Upper lobe of right lung (tissue), 1 donor: ENCODE data around the gene GPC5. TPM values are rescaled to one million over a fixed set of nuclear protein-coding genes. Genes with fewer than 3 reads are reported as not detected.
A peak's percentile ranks its signal among the peaks of the same experiment; 100 is the strongest.

Source experiments
- ATAC-seq: fragments of 200-7000 bp; cut with Tn5 transposase; one replicate; pipeline ENCODE4 v1.9.1; 2020; ENCODE audit warnings: mild to moderate bottlenecking, moderate library complexity
- DNase-seq: peaks from one replicate; pipeline ENCODE4 v3.0.0-alpha.2; 2020
- H3K27ac ChIP-seq: fragments of 200-600 bp; one replicate; pipeline ENCODE4 v1.8.0; 2022
- H3K27me3 ChIP-seq: fragments of 200-600 bp; one replicate; pipeline ENCODE4 v1.8.0; 2022; ENCODE audit warnings: mild to moderate bottlenecking
- H3K36me3 ChIP-seq: fragments of 200-600 bp; one replicate; pipeline ENCODE4 v1.8.0; 2022
- H3K4me1 ChIP-seq: fragments of 200-600 bp; one replicate; pipeline ENCODE4 v1.8.0; 2022
- H3K4me3 ChIP-seq: fragments of 200-600 bp; one replicate; pipeline ENCODE4 v1.8.0; 2022; ENCODE audit warnings: mild to moderate bottlenecking
- H3K9me3 ChIP-seq: fragments of 200-600 bp; one replicate; pipeline ENCODE4 v1.8.0; 2022
- intact Hi-C: fragments of 100-400 bp; cut with DNase I; formaldehyde crosslinking; loops from one replicate; pipeline ENCODE4 v1.11.0; 2022
- total RNA-seq: library from RNA; stranded (reverse); fragmentation: NEBNext Ultra II Directional; extraction: Animal tissue kit (Norgen Biotek cat#: 25700); gene quantifications from one replicate; pipeline ENCODE4 v1.2.1, GENCODE V29; 2021
- TF ChIP-seq, protein P1 (sequence below): fragments of 200-600 bp; IDR thresholded peaks from one replicate; pipeline ENCODE4 v1.8.0; 2022; ENCODE audit warnings: antibody characterized with exemption
- donor health status: DM: no; HTN: yes; CAD: no; lungs with severe emphysema.

The GPC5 gene
- total RNA-seq, 1 donor from 2014 or later = 8.1 TPM

DNA sequence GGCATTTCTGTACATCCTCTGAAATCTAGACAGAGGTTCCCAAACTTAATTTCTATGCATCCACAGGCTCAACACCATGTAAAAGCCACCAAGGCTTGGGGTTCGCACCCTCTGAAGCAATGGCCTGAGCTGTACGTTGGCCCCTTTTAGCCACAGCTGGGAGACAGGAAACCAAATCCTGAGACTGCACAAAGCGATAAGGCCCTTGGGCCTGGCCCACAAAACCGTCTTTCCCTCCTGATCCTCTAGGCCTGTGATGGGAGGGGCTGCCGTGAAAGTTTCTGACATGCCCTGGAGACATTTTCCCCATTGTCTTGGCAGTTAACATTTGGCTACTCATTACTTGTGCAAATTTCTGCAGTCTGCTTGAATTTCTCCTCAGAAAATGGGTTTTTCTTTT, 766.4 kb downstream of the GPC5 start:
- Histone ChIP-seq H3K4me1 (no peaks in the 10 kb centered on the region), H3K4me3 (no peak overlapping the region), H3K27me3 (no peaks in the 10 kb centered on the region), H3K27ac (no peak overlapping the region), H3K36me3 (no peaks in the 10 kb centered on the region), H3K9me3 (no peaks in the 10 kb centered on the region)
- TF ChIP-seq, protein P1, sequence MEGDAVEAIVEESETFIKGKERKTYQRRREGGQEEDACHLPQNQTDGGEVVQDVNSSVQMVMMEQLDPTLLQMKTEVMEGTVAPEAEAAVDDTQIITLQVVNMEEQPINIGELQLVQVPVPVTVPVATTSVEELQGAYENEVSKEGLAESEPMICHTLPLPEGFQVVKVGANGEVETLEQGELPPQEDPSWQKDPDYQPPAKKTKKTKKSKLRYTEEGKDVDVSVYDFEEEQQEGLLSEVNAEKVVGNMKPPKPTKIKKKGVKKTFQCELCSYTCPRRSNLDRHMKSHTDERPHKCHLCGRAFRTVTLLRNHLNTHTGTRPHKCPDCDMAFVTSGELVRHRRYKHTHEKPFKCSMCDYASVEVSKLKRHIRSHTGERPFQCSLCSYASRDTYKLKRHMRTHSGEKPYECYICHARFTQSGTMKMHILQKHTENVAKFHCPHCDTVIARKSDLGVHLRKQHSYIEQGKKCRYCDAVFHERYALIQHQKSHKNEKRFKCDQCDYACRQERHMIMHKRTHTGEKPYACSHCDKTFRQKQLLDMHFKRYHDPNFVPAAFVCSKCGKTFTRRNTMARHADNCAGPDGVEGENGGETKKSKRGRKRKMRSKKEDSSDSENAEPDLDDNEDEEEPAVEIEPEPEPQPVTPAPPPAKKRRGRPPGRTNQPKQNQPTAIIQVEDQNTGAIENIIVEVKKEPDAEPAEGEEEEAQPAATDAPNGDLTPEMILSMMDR = no peak
- intact Hi-C loops = no loop called here
- DNase-seq (no peak), ATAC-seq (no peak)

DNA sequence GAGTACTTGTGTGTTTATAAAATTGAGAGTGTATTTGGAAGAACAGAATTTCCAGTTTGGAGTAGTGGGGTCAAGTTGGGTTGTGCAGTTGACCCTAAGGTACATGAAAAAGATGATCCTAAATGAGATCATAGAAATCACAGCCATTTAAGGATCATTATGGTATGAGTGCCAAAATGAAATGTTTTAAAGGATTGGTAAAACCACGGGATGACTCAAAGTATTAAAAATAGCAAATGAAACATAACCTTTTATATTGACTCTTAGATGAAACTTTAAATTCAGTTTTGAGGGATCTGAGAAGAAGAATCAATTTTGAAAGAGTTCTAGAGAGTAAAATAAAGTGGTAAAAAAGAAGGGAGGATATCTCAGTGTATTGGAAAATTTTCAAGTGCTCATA, 773.8 kb downstream of the GPC5 start:
- DNase-seq (no peak), ATAC-seq (no peak)
- H3K27ac ChIP-seq = no peak overlapping the region
- H3K4me3 ChIP-seq = no peak overlapping the region
- intact Hi-C loops = no loop called here
- H3K9me3 ChIP-seq = no peaks in the 10 kb centered on the region
- H3K27me3 ChIP-seq = no peaks in the 10 kb centered on the region
- TF ChIP-seq, protein P1 = no peak
- no peaks in the 10 kb centered on the region for H3K4me1 ChIP-seq
- H3K36me3 ChIP-seq = no peaks in the 10 kb centered on the region

DNA sequence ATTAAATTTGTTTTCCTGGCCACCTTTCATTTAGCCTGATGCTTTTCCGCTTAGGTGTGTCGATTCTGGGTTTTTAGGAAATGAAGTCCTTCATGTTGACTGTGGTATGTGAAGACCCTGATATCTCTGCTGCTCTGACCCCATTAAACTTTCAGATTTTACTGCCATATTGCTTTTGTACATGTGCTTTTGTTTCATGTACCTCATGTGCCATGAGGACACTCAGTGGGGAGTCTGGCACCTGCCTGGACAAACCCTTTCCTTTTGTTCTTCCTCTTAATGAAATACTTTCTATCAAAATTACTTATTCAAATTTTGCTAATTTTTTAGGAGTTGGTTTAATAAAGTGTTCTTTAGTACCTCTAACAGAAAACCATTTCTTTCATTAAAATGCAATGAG, 774.8 kb downstream of the GPC5 start:
- no peak for ATAC-seq
- intact Hi-C loops = no loop called here

DNA sequence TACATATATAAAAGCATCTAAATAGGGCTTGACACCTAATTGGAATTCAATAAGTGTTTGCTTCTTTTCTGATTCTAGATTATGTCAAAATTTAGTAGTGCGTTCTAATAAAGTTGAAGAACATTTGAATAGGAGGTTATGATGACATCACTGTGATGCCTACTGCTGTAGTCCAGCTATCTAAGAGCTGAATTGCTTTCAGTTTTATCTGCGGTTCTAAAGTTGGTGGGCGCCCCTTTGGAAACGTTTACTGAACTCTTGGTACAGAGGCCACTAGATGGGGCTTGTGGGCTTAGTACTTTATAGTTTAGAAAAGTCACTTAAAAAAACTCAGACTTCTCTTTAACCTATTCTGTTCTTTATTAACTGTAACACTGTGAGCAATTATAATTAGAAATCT, 776.9 kb downstream of the GPC5 start:
- no peaks in the 10 kb centered on the region for H3K27me3 ChIP-seq
- DNase-seq (no peak), ATAC-seq (peak; percentile 49)
- no peak overlapping the region for H3K4me3 ChIP-seq
- no peak overlapping the region for H3K27ac ChIP-seq
- H3K9me3 ChIP-seq = no peaks in the 10 kb centered on the region
- intact Hi-C loops = no loop called here
- TF ChIP-seq, protein P1 = peak; percentile 38
- H3K4me1 ChIP-seq = no peaks in the 10 kb centered on the region
- no peaks in the 10 kb centered on the region for H3K36me3 ChIP-seq

More for the DNA sequence above, 774.8 kb downstream of the GPC5 start:
- DNase-seq = no peak
- TF ChIP-seq, protein P1 = no peak
- H3K36me3 ChIP-seq = no peaks in the 10 kb centered on the region
- H3K9me3 ChIP-seq = no peaks in the 10 kb centered on the region
- H3K27me3 ChIP-seq = no peaks in the 10 kb centered on the region
- H3K27ac ChIP-seq = no peak overlapping the region
- no peaks in the 10 kb centered on the region for H3K4me1 ChIP-seq
- H3K4me3 ChIP-seq = no peak overlapping the region

DNA sequence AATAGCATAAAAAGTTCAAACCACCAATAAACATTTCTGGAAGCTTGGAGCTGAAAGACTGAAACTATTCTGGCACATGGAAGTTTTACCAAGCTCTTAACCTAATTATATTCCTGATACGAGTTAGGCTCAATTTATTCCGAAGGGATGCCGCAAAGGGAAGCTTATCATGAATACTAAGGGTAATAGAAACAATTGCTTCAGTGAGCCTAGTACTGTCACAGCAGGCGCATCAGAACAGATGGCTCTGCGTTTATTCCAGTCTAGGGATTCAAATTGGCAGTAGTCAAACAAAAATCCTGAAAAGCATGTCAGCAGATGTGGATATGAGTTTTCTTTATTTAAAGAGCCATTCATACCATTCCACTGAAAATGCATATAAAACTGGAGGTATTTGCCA, 779.5 kb downstream of the GPC5 start:
- no peak for ATAC-seq
- no peak overlapping the region for H3K4me3 ChIP-seq
- TF ChIP-seq, protein P1 = no peak
- intact Hi-C loops = no loop called here
- no peaks in the 10 kb centered on the region for H3K27me3 ChIP-seq
- H3K9me3 ChIP-seq = no peaks in the 10 kb centered on the region
- no peak for DNase-seq
- H3K36me3 ChIP-seq = no peaks in the 10 kb centered on the region
- no peaks in the 10 kb centered on the region for H3K4me1 ChIP-seq
- H3K27ac ChIP-seq = no peak overlapping the region

DNA sequence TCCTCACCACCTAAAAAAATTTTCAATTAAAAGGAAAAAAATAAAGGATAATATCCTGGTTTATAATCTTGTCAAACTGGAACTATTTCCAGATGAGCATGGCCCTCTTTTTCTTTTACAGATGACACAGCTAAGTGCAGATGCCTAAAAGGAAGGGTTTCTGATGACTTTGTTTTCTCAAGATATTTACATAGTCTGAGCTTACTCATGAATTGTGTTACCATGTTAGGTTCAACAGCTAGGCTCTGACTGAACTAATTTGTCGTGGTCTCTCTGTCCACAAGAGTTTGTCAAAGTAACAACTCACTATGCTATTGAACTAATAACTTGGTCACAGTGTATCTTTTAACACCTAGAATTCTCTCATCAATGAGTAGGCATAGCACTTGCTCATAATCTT, 780.8 kb downstream of the GPC5 start:
- Histone ChIP-seq H3K27me3 (no peaks in the 10 kb centered on the region), H3K4me3 (no peak overlapping the region), H3K9me3 (no peaks in the 10 kb centered on the region), H3K36me3 (no peaks in the 10 kb centered on the region), H3K27ac (no peak overlapping the region), H3K4me1 (no peaks in the 10 kb centered on the region)
- DNase-seq = no peak
- no peak for ATAC-seq
- TF ChIP-seq, protein P1 = no peak
- intact Hi-C loops = no loop called here
